ENCODE results near the gene INTS4.

DNA sequence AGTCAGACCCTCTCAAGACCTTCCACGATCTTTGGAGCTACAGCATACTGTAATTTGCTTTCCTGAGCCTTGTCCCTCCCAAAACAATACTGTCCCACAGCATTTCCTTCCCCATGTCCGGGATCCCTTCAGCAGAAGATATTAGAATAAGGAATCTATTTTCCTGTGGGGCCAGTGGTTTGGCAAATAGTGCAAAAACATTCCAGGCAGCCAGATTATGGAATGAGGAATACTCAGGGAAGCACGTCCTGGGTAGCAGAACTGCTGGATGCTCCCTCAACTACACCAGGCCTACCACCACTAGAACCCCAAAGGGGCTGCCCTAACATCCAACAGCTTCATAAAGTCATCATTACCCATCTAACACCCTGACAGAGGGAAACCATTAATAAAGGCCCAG, 112.1 kb downstream of the INTS4 start:
- TF ChIP-seq EZH2 (IDR thresholded peaks at IDR 0.05; ENCODE audit: low read length) = no peak
- TF ChIP-seq, protein P1, sequence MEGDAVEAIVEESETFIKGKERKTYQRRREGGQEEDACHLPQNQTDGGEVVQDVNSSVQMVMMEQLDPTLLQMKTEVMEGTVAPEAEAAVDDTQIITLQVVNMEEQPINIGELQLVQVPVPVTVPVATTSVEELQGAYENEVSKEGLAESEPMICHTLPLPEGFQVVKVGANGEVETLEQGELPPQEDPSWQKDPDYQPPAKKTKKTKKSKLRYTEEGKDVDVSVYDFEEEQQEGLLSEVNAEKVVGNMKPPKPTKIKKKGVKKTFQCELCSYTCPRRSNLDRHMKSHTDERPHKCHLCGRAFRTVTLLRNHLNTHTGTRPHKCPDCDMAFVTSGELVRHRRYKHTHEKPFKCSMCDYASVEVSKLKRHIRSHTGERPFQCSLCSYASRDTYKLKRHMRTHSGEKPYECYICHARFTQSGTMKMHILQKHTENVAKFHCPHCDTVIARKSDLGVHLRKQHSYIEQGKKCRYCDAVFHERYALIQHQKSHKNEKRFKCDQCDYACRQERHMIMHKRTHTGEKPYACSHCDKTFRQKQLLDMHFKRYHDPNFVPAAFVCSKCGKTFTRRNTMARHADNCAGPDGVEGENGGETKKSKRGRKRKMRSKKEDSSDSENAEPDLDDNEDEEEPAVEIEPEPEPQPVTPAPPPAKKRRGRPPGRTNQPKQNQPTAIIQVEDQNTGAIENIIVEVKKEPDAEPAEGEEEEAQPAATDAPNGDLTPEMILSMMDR (optimal IDR thresholded peaks at IDR 0.05 in 1 of 3, IDR thresholded peaks at IDR 0.05 in 1 of 3, conservative IDR thresholded peaks at IDR 0.05 in 1 of 3; ENCODE audit: extremely low read depth in 1 of 3, insufficient read depth in 2 of 3, low read length in 3 of 3) = no peak
